HepG2 (cell line): ENCODE data around the gene ARHGAP4. TPM values are rescaled to one million over a fixed set of nuclear protein-coding genes. Genes with fewer than 3 reads are reported as not detected.

Source experiments
- ATF4 ChIP-seq, 2 experiments: fragments of 450-650 bp in 1 of 2; sonication (generic) in 1 of 2; formaldehyde crosslinking; IDR thresholded peaks; 2 replicates each; pipeline versions ENCODE4 v1.5.0 to v1.8.0; 2020 to 2022; ENCODE audit warnings: mild to moderate bottlenecking in 1 of 2, missing genetic modification reagents in 1 of 2
- CC2D1A ChIP-seq: sonication (generic); formaldehyde crosslinking; IDR thresholded peaks from 2 replicates; pipeline ENCODE4 v1.8.1; 2023; ENCODE audit warnings: mild to moderate bottlenecking, missing genetic modification reagents
- CENPX ChIP-seq: sonication (generic); formaldehyde crosslinking; IDR thresholded peaks from 2 replicates; pipeline ENCODE4 v1.9.0; 2021; ENCODE audit warnings: mild to moderate bottlenecking, missing genetic modification reagents, moderate library complexity
- HNRNPLL ChIP-seq: fragments of 200-400 bp; formaldehyde crosslinking; IDR thresholded peaks from 2 replicates; pipeline ENCODE4 v1.6.1; 2017; ENCODE audit warnings: mild to moderate bottlenecking, low read depth, low read length; ENCODE audit not compliant: poor library complexity, severe bottlenecking
- KDM1A ChIP-seq: IDR thresholded peaks from 2 replicates; pipeline ENCODE4 v1.6.1; 2016; ENCODE audit warnings: missing compliant biosample characterization
- MEF2D ChIP-seq: sonication (generic); formaldehyde crosslinking; IDR thresholded peaks from 2 replicates; pipeline ENCODE4 v1.5.1; 2020; ENCODE audit warnings: mild to moderate bottlenecking, missing genetic modification reagents
- MTA1 ChIP-seq: sonication (generic); formaldehyde crosslinking; IDR thresholded peaks from 2 replicates; pipeline ENCODE4 v1.4.0; 2020; ENCODE audit warnings: missing genetic modification reagents, mild to moderate bottlenecking, borderline replicate concordance
- RARG ChIP-seq: sonication (generic); formaldehyde crosslinking; IDR thresholded peaks from 2 replicates; pipeline ENCODE4 v1.4.0; 2020; ENCODE audit warnings: low read depth, mild to moderate bottlenecking, missing genetic modification reagents
- ZNF597 ChIP-seq: sonication (generic); formaldehyde crosslinking; IDR thresholded peaks from 2 replicates; pipeline ENCODE4 v1.5.0; 2020; ENCODE audit warnings: missing genetic modification reagents
- ZNF790 ChIP-seq: sonication (generic); formaldehyde crosslinking; IDR thresholded peaks from 2 replicates; pipeline ENCODE4 v1.8.0; 2022; ENCODE audit warnings: missing genetic modification reagents, mild to moderate bottlenecking, borderline replicate concordance
- ZSCAN22 ChIP-seq: sonication (generic); formaldehyde crosslinking; IDR thresholded peaks from 2 replicates; pipeline ENCODE4 v1.4.0; 2020; ENCODE audit warnings: mild to moderate bottlenecking, missing genetic modification reagents
- polyA plus RNA-seq, 8 experiments: library from polyadenylated mRNA; depleted of rRNA in 3 of 8; stranded (reverse) in 7 of 8; unstranded in 1 of 8; fragments of >200 nt; fragmentation: Illumina TruSeq in 4 of 8; extraction: Trizol in 4 of 8; gene quantifications; 2 replicates each; pipeline versions ENCODE4 v1.2.1 to v1.2.3, GENCODE V29; 2011 to 2016; ENCODE audit warnings: low read depth in 4 of 8, missing spikeins in 1 of 8, mixed read lengths in 1 of 8; ENCODE audit not compliant: insufficient read depth in 1 of 8
- total RNA-seq, 5 experiments: library from RNA; depleted of rRNA; stranded (reverse); fragments of >200 nt; fragmentation: Illumina TruSeq; extraction: Trizol; gene quantifications; 2 replicates each; pipeline ENCODE4 v1.2.3, GENCODE V29; 2016; ENCODE audit warnings: low read depth in 1 of 5
- TF ChIP-seq, protein P1 (sequence below): sonication (generic); formaldehyde crosslinking; IDR thresholded peaks from 2 replicates; pipeline ENCODE4 v1.4.0; 2020; ENCODE audit warnings: mild to moderate bottlenecking, missing genetic modification reagents
- TF ChIP-seq, protein P2 (sequence below): sonication (generic); formaldehyde crosslinking; IDR thresholded peaks from 2 replicates; pipeline ENCODE4 v1.4.0; 2020; ENCODE audit warnings: missing genetic modification reagents

ARHGAP4 gene
- total and polyA plus RNA-seq, 2 of the 13 experiments (the other 11 are each of a cell fraction or from before 2014, with no cell fraction given), result 0.57 to 0.64 TPM

GRCh38 chrX:153927672-153927921 lies 1.5 kb upstream of the ARHGAP4 start (continued):
- TF ChIP-seq MEF2D (no peak), HNRNPLL (no peak), ATF4 (CRISPR knock-in tag; IDR thresholded peaks at IDR 0.05) (0 out of 4 replicates have a peak, but pooled peaks of 1 of the 2 experiments have one; percentile 29), ZNF597 (CRISPR knock-in tag) (no peak), CENPX (no peak), ZNF790 (CRISPR knock-in tag) (no peak), CC2D1A (CRISPR knock-in tag) (no peak), MTA1 (CRISPR knock-in tag) (no peak), KDM1A (CRISPR knock-in tag) (no peak), ZSCAN22 (no peak), RARG (no peak)
- TF ChIP-seq, protein P1, sequence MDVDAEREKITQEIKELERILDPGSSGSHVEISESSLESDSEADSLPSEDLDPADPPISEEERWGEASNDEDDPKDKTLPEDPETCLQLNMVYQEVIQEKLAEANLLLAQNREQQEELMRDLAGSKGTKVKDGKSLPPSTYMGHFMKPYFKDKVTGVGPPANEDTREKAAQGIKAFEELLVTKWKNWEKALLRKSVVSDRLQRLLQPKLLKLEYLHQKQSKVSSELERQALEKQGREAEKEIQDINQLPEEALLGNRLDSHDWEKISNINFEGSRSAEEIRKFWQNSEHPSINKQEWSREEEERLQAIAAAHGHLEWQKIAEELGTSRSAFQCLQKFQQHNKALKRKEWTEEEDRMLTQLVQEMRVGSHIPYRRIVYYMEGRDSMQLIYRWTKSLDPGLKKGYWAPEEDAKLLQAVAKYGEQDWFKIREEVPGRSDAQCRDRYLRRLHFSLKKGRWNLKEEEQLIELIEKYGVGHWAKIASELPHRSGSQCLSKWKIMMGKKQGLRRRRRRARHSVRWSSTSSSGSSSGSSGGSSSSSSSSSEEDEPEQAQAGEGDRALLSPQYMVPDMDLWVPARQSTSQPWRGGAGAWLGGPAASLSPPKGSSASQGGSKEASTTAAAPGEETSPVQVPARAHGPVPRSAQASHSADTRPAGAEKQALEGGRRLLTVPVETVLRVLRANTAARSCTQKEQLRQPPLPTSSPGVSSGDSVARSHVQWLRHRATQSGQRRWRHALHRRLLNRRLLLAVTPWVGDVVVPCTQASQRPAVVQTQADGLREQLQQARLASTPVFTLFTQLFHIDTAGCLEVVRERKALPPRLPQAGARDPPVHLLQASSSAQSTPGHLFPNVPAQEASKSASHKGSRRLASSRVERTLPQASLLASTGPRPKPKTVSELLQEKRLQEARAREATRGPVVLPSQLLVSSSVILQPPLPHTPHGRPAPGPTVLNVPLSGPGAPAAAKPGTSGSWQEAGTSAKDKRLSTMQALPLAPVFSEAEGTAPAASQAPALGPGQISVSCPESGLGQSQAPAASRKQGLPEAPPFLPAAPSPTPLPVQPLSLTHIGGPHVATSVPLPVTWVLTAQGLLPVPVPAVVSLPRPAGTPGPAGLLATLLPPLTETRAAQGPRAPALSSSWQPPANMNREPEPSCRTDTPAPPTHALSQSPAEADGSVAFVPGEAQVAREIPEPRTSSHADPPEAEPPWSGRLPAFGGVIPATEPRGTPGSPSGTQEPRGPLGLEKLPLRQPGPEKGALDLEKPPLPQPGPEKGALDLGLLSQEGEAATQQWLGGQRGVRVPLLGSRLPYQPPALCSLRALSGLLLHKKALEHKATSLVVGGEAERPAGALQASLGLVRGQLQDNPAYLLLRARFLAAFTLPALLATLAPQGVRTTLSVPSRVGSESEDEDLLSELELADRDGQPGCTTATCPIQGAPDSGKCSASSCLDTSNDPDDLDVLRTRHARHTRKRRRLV (CRISPR knock-in tag), result no peak
- TF ChIP-seq, protein P2, sequence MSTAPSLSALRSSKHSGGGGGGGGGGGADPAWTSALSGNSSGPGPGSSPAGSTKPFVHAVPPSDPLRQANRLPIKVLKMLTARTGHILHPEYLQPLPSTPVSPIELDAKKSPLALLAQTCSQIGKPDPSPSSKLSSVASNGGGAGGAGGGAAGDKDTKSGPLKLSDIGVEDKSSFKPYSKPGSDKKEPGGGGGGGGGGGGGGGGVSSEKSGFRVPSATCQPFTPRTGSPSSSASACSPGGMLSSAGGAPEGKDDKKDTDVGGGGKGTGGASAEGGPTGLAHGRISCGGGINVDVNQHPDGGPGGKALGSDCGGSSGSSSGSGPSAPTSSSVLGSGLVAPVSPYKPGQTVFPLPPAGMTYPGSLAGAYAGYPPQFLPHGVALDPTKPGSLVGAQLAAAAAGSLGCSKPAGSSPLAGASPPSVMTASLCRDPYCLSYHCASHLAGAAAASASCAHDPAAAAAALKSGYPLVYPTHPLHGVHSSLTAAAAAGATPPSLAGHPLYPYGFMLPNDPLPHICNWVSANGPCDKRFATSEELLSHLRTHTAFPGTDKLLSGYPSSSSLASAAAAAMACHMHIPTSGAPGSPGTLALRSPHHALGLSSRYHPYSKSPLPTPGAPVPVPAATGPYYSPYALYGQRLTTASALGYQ (CRISPR knock-in tag), result no peak
